Anterior cingulate cortex (tissue), 58 donors: ENCODE data around the gene WDR62.

Experiments used
- DNase-seq, 58 donors: peaks; one replicate each; lab custom pipeline; 2025; lab: John Stamatoyannopoulos, UW

The WDR62 gene

GRCh38 chr19:36054733-36055686, at the start of gene WDR62:
TSS of gene WDR62 (plus strand) at chr19:36054897. CDS start at chr19:36054972, 75 bp downstream.
- peak in 56 of 58 donors; percentile 91 to 99 (median 97) for DNase-seq

- peak in 1 of 58 donors; percentile 6 for DNase-seq
Measured at GRCh38 chr19:36006955-36007354, 47.7 kb upstream of the WDR62 start.

- peak in 2 of 58 donors; percentile 18 to 54 for DNase-seq
Measured at GRCh38 chr19:36008336-36008978, 46.2 kb upstream of the WDR62 start, which contains the start of gene SYNE4. TSS of gene SYNE4 (minus strand) at chr19:36008813. CDS start at chr19:36008681, 132 bp downstream.

GRCh38 chr19:36009220-36009619, 45.5 kb upstream of the WDR62 start:
- peak in 45 of 58 donors; percentile 12 to 84 (median 40) for DNase-seq

GRCh38 chr19:36009633-36010379, 44.9 kb upstream of the WDR62 start:
- DNase-seq = peak in 2 of 58 donors; percentile 43 to 62

GRCh38 chr19:36010402-36010801, 44.3 kb upstream of the WDR62 start:
- DNase-seq = no peak

- no peak for DNase-seq
Measured at GRCh38 chr19:36013280-36014011, 41.3 kb upstream of the WDR62 start.

GRCh38 chr19:36014012-36014924, 40.4 kb upstream of the WDR62 start, which contains the start of gene ALKBH6:
TSS of gene ALKBH6 (minus strand) at chr19:36014213. CDS start at chr19:36013397, 816 bp downstream.
- peak; percentile 79 to 100 (median 98) for DNase-seq

GRCh38 chr19:36019061-36019670, 35.5 kb upstream of the WDR62 start:
- no peak for DNase-seq

- DNase-seq = no peak
Measured at GRCh38 chr19:36023432-36023831, 31.3 kb upstream of the WDR62 start.

- no peak for DNase-seq
Measured at GRCh38 chr19:36025541-36025940, 29.2 kb upstream of the WDR62 start.

- DNase-seq = no peak
Measured at GRCh38 chr19:36026091-36026876, 28.4 kb upstream of the WDR62 start.

GRCh38 chr19:36027696-36028095, 27.0 kb upstream of the WDR62 start:
- DNase-seq = no peak

- peak in 33 of 58 donors; percentile 10 to 77 (median 42) for DNase-seq
Measured at GRCh38 chr19:36028313-36029041, 26.2 kb upstream of the WDR62 start.

GRCh38 chr19:36030264-36031148, 24.2 kb upstream of the WDR62 start:
- DNase-seq = peak in 4 of 58 donors; percentile 11 to 22 (median 15)

- DNase-seq = no peak
Measured at GRCh38 chr19:36031308-36031707, 23.4 kb upstream of the WDR62 start.
